K562 (cell line): ENCODE data around the gene KIF15. TPM values are rescaled to one million over a fixed set of nuclear protein-coding genes. Genes with fewer than 3 reads are reported as not detected.

Source experiments
- ARID2 ChIP-seq: fragments of 450-650 bp; IDR thresholded peaks from 2 replicates; pipeline ENCODE4 v1.6.1; 2017; ENCODE audit warnings: antibody characterized with exemption, mild to moderate bottlenecking
- BRF2 ChIP-seq: IDR thresholded peaks from 3 replicates; pipeline ENCODE4 v1.6.1; 2011; ENCODE audit warnings: borderline replicate concordance, mild to moderate bottlenecking; ENCODE audit not compliant: insufficient read length, insufficient read depth
- CAMTA2 ChIP-seq: fragments of 250-450 bp; sonication (Bioruptor Pico); conservative IDR thresholded peaks from 2 replicates; pipeline ENCODE4 v1.5.1; 2022
- CBX5 ChIP-seq: IDR thresholded peaks from 2 replicates; pipeline ENCODE4 v1.6.1; 2014; ENCODE audit warnings: low read depth, borderline replicate concordance
- CBX8 ChIP-seq: fragments of 200-600 bp; sonication (generic); IDR thresholded peaks from 2 replicates; pipeline ENCODE4 v1.6.1; 2012; ENCODE audit warnings: borderline replicate concordance, mixed run types, low read depth, mild to moderate bottlenecking, moderate library complexity, mixed read lengths, low read length, control low read depth, inconsistent platforms; ENCODE audit not compliant: poor library complexity, severe bottlenecking; ENCODE audit errors: extremely low read depth
- E2F1 ChIP-seq: sonication (generic); formaldehyde crosslinking; IDR thresholded peaks from 2 replicates; pipeline ENCODE4 v1.8.1; 2023; ENCODE audit warnings: mild to moderate bottlenecking, missing genetic modification reagents, moderate library complexity
- JUN ChIP-seq, 2 experiments: sonication (generic) in 1 of 2; formaldehyde crosslinking in 1 of 2; IDR thresholded peaks; 2 replicates each; pipeline versions ENCODE4 v1.6.1 to v1.8.0; 2012 to 2022; ENCODE audit warnings: borderline replicate concordance in 2 of 2, mild to moderate bottlenecking in 2 of 2, improper control_type of control experiment in 1 of 2, low read depth in 1 of 2, low read length in 1 of 2, missing genetic modification reagents in 1 of 2
- PATZ1 ChIP-seq: fragments of 250-450 bp; sonication (Bioruptor Pico); IDR thresholded peaks from 2 replicates; pipeline ENCODE4 v1.5.0; 2020; ENCODE audit warnings: mild to moderate bottlenecking, borderline replicate concordance
- PHF20 ChIP-seq: fragments of 450-650 bp; IDR thresholded peaks from 2 replicates; pipeline ENCODE4 v1.6.1; 2018; ENCODE audit not compliant: partially characterized antibody
- PML ChIP-seq: IDR thresholded peaks from 2 replicates; pipeline ENCODE4 v1.6.1; 2012; ENCODE audit warnings: low read length, inconsistent platforms
- PTRF ChIP-seq: fragments of 450-650 bp; IDR thresholded peaks from 2 replicates; pipeline ENCODE4 v1.6.1; 2016; ENCODE audit warnings: mild to moderate bottlenecking, missing genetic modification characterization, missing compliant biosample characterization
- THRAP3 ChIP-seq: fragments of 450-650 bp; IDR thresholded peaks from 2 replicates; pipeline ENCODE4 v1.6.1; 2016; ENCODE audit warnings: mild to moderate bottlenecking, inconsistent platforms, borderline replicate concordance
- YBX1 ChIP-seq: fragments of 450-650 bp; IDR thresholded peaks from 2 replicates; pipeline ENCODE4 v1.7.1; 2016; ENCODE audit warnings: mild to moderate bottlenecking
- ZBTB7A ChIP-seq: IDR thresholded peaks from 2 replicates; pipeline ENCODE4 v1.6.1; 2011; ENCODE audit warnings: low read depth, mild to moderate bottlenecking, low read length, moderate library complexity, borderline replicate concordance; ENCODE audit not compliant: control insufficient read depth
- ZFP30 ChIP-seq: fragments of 250-450 bp; sonication (Bioruptor Pico); IDR thresholded peaks from 2 replicates; pipeline ENCODE4 v1.8.0; 2022; ENCODE audit warnings: moderate library complexity, mild to moderate bottlenecking, inconsistent platforms, borderline replicate concordance
- ZNF592 ChIP-seq: fragments of 450-650 bp; IDR thresholded peaks from 2 replicates; pipeline ENCODE4 v1.6.1; 2017; ENCODE audit warnings: antibody characterized with exemption, mild to moderate bottlenecking
- ZNF76 ChIP-seq: fragments of 250-450 bp; sonication (Bioruptor Pico); IDR thresholded peaks from 2 replicates; pipeline ENCODE4 v1.4.0; 2020; ENCODE audit warnings: mild to moderate bottlenecking, moderate library complexity, borderline replicate concordance
- polyA plus RNA-seq, 8 experiments: library from polyadenylated mRNA; depleted of rRNA in 4 of 8; stranded (reverse) in 5 of 8; unstranded in 3 of 8; fragments of >200 nt; fragmentation: Nextera tagmentation in 2 of 8; fragmentation: Illumina TruSeq in 1 of 8; extraction: Ambion mirVana in 2 of 8; extraction: Trizol in 1 of 8; gene quantifications; 2 replicates each; pipeline versions ENCODE4 v1.2.1 to v1.2.3, GENCODE V29; 2011 to 2014; ENCODE audit warnings: inconsistent platforms in 1 of 8, missing spikeins in 1 of 8
- total RNA-seq, 7 experiments: library from RNA; depleted of rRNA in 6 of 7; stranded (reverse); fragments of >200 nt in 6 of 7; fragmentation: Illumina TruSeq in 2 of 7; extraction: Trizol in 2 of 7; gene quantifications; 2 replicates each; pipeline versions ENCODE4 v1.2.1 to v1.2.3, GENCODE V29; 2011 to 2021; ENCODE audit warnings: low replicate concordance in 1 of 7

The KIF15 gene
- total and polyA plus RNA-seq, 9 of the 15 experiments (the other 6 are each of a cell fraction or from before 2014, with no cell fraction given) = 9.0 to 45.9 (median 26.0) TPM

- TF ChIP-seq E2F1 = no peak; the same call in 1 of the 2 replicates
- no peak for TF ChIP-seq PATZ1 (CRISPR knock-in tag)
- no peak for TF ChIP-seq ZBTB7A
- TF ChIP-seq PHF20 = peak; percentile 98
- no peak for TF ChIP-seq THRAP3
- TF ChIP-seq CBX8 = no peak
- peak; percentile 57; the same call in 1 of the 2 replicates for TF ChIP-seq CBX5
- TF ChIP-seq JUN (IDR thresholded peaks at IDR 0.05; ENCODE audit: borderline replicate concordance, low read depth, low read length) = peak; percentile 61; the same call in 1 of the 2 replicates
- no peak for TF ChIP-seq JUN (CRISPR knock-in tag; IDR thresholded peaks at IDR 0.05; ENCODE audit: borderline replicate concordance)
- TF ChIP-seq PML = peak; percentile 41; the same call in 1 of the 2 replicates
- TF ChIP-seq ARID2 = no peak
- no peak for TF ChIP-seq ZNF592
- no peak for TF ChIP-seq BRF2
- TF ChIP-seq ZNF76 (CRISPR knock-in tag) = no peak
- no peak for TF ChIP-seq CAMTA2 (CRISPR knock-in tag)
- TF ChIP-seq YBX1 = no peak
- TF ChIP-seq PTRF (tag) = no peak
- no peak for TF ChIP-seq ZFP30 (CRISPR knock-in tag)
These were observed 32.1 kb upstream of the KIF15 start, which contains the start of gene ZNF501 (continued) for GRCh38 chr3:44729384-44729910.
